Neutrophil (primary cell): ENCODE data around the gene TMEM51.

Source experiments
- H3K27ac ChIP-seq: fragments of 200-600 bp; sonication (generic); 2 replicates; pipeline ENCODE4 v1.5.1; 2016; ENCODE audit warnings: mild to moderate bottlenecking, moderate library complexity
- H3K27me3 ChIP-seq: fragments of 200-600 bp; sonication (generic); 2 replicates; pipeline ENCODE4 v1.6.0; 2016; ENCODE audit warnings: mild to moderate bottlenecking
- H3K36me3 ChIP-seq: fragments of 200-600 bp; sonication (generic); 2 replicates; pipeline ENCODE4 v1.5.1; 2017
- H3K4me1 ChIP-seq, 2 experiments: fragments of 200-600 bp in 1 of 2; sonication (generic) in 1 of 2; 1 replicate in 1 of 2; 2 replicates in 1 of 2; pipeline versions ENCODE4 v1.5.1 to v1.6.1; 2013 to 2016; ENCODE audit warnings: low read depth in 1 of 2, low read length in 1 of 2, mild to moderate bottlenecking in 1 of 2, moderate library complexity in 1 of 2; ENCODE audit not compliant: control insufficient read depth in 1 of 2, insufficient read depth in 1 of 2
- H3K4me3 ChIP-seq, 2 experiments: fragments of 200-600 bp in 1 of 2; sonication (generic) in 1 of 2; 1 replicate in 1 of 2; 2 replicates in 1 of 2; pipeline ENCODE4 v1.5.1; 2013 to 2016; ENCODE audit warnings: low read depth in 1 of 2, low read length in 1 of 2, mild to moderate bottlenecking in 1 of 2, moderate library complexity in 1 of 2
- H3K9me3 ChIP-seq: fragments of 200-600 bp; sonication (generic); 2 replicates; pipeline ENCODE4 v1.5.1; 2016
- CTCF ChIP-seq: fragments of 200-600 bp; sonication (generic); IDR thresholded peaks from 2 replicates; pipeline ENCODE4 v1.5.1; 2016; ENCODE audit warnings: antibody characterized with exemption

The TMEM51 gene

GRCh38 chr1:15146142-15146680, 7.3 kb upstream of the TMEM51 start:
- H3K27ac ChIP-seq = no peak overlapping the region
- H3K4me3 ChIP-seq = no peak overlapping the region
- H3K4me1 ChIP-seq = no peaks in the 10 kb centered on the region
- H3K36me3 ChIP-seq = no peaks in the 10 kb centered on the region
- peaks cover 46% of the 10 kb centered on the region for H3K27me3 ChIP-seq
- no peaks in the 10 kb centered on the region for H3K9me3 ChIP-seq
- TF ChIP-seq CTCF = no peak

GRCh38 chr1:15146971-15147376, 6.6 kb upstream of the TMEM51 start:
- H3K27ac ChIP-seq = no peak overlapping the region
- TF ChIP-seq CTCF = no peak
- no peaks in the 10 kb centered on the region for H3K9me3 ChIP-seq
- no peaks in the 10 kb centered on the region for H3K4me1 ChIP-seq
- no peaks in the 10 kb centered on the region for H3K36me3 ChIP-seq
- H3K4me3 ChIP-seq = no peak overlapping the region
- H3K27me3 ChIP-seq = peaks cover 46% of the 10 kb centered on the region

GRCh38 chr1:15148004-15148403, 5.5 kb upstream of the TMEM51 start:
- H3K27ac ChIP-seq = no peak overlapping the region
- no peak for TF ChIP-seq CTCF

GRCh38 chr1:15148475-15148874, 5.1 kb upstream of the TMEM51 start:
- Histone ChIP-seq H3K4me1 (peaks cover 8 to 14% of the 10 kb centered on the region in 2 experiments), H3K4me3 (no peak overlapping the region), H3K36me3 (no peaks in the 10 kb centered on the region), H3K27ac (no peak overlapping the region), H3K9me3 (no peaks in the 10 kb centered on the region), H3K27me3 (peaks cover 53% of the 10 kb centered on the region)
- TF ChIP-seq CTCF = no peak

More at GRCh38 chr1:15148004-15148403, 5.5 kb upstream of the TMEM51 start:
- no peak overlapping the region for H3K4me3 ChIP-seq
- H3K36me3 ChIP-seq = no peaks in the 10 kb centered on the region
- peaks cover 48% of the 10 kb centered on the region for H3K27me3 ChIP-seq
- H3K9me3 ChIP-seq = no peaks in the 10 kb centered on the region
- peaks cover 3 to 9% of the 10 kb centered on the region in 2 experiments for H3K4me1 ChIP-seq

GRCh38 chr1:15148941-15149340, 4.6 kb upstream of the TMEM51 start:
- H3K27me3 ChIP-seq = peaks cover 58% of the 10 kb centered on the region
- no peaks in the 10 kb centered on the region for H3K36me3 ChIP-seq
- H3K27ac ChIP-seq = no peak overlapping the region
- peaks cover 12 to 18% of the 10 kb centered on the region in 2 experiments for H3K4me1 ChIP-seq
- no peak overlapping the region for H3K4me3 ChIP-seq
- no peaks in the 10 kb centered on the region for H3K9me3 ChIP-seq
- TF ChIP-seq CTCF = no peak
